ENCODE measurements around the gene LAMB1. TPM values are rescaled to one million over a fixed set of nuclear protein-coding genes. Genes with fewer than 3 reads are reported as not detected.

LAMB1 gene
- total RNA-seq, 1 experiment from 2014 or later = 431 TPM

DNA sequence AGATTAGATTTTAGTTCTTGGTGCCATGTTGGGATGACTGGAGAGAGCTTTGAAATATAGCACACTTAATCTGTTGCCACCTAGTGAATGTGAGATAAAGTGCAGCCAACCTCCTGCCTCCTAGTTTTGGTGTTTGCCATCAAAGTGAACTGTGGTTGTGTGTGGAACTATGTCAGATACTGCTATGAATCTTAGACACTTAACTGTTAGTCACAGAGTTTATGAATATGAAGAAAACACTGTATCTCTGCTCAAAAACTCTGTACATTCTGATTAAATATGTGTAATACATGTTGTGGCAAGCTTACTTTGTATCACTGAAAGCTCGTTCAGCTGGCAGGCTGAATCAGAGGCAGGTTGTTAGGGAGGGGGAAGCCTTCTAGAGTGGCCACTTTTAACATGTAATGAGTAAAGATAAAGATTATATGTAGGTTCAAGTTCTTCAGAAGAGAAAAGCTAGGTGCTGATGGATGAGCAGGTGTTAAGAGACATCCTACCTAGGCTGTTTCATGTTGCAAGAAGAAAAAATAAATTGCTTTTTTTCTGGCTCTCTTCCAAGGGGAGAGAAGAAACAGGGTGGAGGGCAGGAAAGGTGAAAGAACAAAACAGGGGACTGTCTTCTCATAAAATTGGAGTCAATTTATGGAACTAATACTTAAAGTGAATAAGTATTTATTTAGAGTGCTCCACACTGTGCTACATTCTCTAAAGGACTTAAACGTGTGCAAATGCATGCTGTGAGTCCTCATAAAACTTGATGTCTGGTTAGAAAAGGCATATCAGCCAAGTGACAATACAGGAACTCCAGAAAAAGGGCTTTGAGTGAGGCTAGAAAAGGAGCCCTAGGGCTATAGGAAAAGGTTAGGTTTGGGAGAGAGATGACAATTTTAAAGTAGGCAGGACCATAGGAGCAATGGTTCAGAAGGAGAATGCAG is 14.1 kb upstream of the LAMB1 start:
- H3K27ac Mint-ChIP-seq (ENCODE audit: unreplicated experiment) = peak overlapping the region; percentile 6
- no TSS peak for BruUV-seq (replicated peaks)
- peaks cover 5% of the 10 kb centered on the region for H3K36me3 Mint-ChIP-seq (ENCODE audit: insufficient read depth, unreplicated experiment)

DNA sequence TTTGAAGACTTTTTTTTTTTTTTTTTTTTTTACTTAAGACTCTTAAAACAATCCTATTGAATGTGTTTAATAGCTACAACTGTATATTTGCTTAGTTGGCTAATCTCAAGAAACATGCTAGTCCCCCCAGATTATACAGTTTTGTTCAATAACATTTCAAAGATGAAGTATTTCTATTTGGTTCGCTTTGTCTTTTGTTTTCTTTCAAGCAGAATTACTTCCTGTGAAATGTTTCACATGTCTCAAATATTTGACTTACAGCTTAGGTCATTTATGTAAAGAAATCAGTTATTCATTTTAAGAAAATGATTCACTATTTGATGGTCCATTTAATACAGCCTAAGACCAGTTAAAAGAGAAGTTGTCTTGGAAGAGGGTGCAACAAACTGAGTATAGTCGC is 12.8 kb upstream of the LAMB1 start:
- POLR2A ChIA-PET = interaction anchor here (0.7 to 1.1 kb wide), 4 partner anchors 10 to 121 kb away, joined by 4 to 13 read pairs (median 6); partner anchors contain the start of gene LAMB1

More for the DNA sequence above, 14.1 kb upstream of the LAMB1 start:
- no peaks in the 10 kb centered on the region for H3K9me3 ChIP-seq
- H3K36me3 ChIP-seq (ENCODE audit: control insufficient read depth, insufficient read depth, low read length) = no peaks in the 10 kb centered on the region
- Mint-ChIP-seq H3K27me3 (ENCODE audit: insufficient read depth, unreplicated experiment) (no peaks in the 10 kb centered on the region), H3K9me3 (ENCODE audit: unreplicated experiment) (no peaks in the 10 kb centered on the region), H3K4me1 (ENCODE audit: low read depth, unreplicated experiment) (peaks cover 29% of the 10 kb centered on the region), H3K4me3 (ENCODE audit: unreplicated experiment) (no peak overlapping the region)
- DNase-seq = peak in 1 of 2 experiments; percentile 38
- no peaks in the 10 kb centered on the region for H3K27me3 ChIP-seq (replicated peaks; ENCODE audit: control insufficient read depth, insufficient read depth, low read length)
- H3K4me1 ChIP-seq = peaks cover 57% of the 10 kb centered on the region
- TF ChIP-seq, protein P1, sequence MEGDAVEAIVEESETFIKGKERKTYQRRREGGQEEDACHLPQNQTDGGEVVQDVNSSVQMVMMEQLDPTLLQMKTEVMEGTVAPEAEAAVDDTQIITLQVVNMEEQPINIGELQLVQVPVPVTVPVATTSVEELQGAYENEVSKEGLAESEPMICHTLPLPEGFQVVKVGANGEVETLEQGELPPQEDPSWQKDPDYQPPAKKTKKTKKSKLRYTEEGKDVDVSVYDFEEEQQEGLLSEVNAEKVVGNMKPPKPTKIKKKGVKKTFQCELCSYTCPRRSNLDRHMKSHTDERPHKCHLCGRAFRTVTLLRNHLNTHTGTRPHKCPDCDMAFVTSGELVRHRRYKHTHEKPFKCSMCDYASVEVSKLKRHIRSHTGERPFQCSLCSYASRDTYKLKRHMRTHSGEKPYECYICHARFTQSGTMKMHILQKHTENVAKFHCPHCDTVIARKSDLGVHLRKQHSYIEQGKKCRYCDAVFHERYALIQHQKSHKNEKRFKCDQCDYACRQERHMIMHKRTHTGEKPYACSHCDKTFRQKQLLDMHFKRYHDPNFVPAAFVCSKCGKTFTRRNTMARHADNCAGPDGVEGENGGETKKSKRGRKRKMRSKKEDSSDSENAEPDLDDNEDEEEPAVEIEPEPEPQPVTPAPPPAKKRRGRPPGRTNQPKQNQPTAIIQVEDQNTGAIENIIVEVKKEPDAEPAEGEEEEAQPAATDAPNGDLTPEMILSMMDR (IDR thresholded peaks at IDR 0.05; ENCODE audit: insufficient read depth in 1 of 2, low read depth in 1 of 2, low read length in 1 of 2, severe bottlenecking in 1 of 2, unreplicated experiment in 1 of 2) = peak; percentile 54 to 55
- ChIA-PET CTCF (interaction anchor here (0.6 to 1.3 kb wide), 12 partner anchors 12 to 97 kb away, joined by 3 to 11 read pairs (median 4); partner anchors contain the start of gene LAMB1), POLR2A (interaction anchor here (1.0 kb wide), 1 partner anchor 14 kb away, joined by 3 read pairs; no protein-coding TSS in a partner anchor)
- no peak overlapping the region for H3K4me3 ChIP-seq (ENCODE audit: low read depth, low read length)
- intact Hi-C loops (cut with micrococcal nuclease; ENCODE audit: unreplicated experiment) = loop anchor here (2.0 to 10.0 kb wide), 4 partner anchors 14 to 508 kb away; partner anchors contain the start of genes LAMB1 and PNPLA8

More for the DNA sequence above, 12.8 kb upstream of the LAMB1 start:
- Mint-ChIP-seq H3K36me3 (ENCODE audit: insufficient read depth, unreplicated experiment) (peaks cover 5% of the 10 kb centered on the region), H3K27me3 (ENCODE audit: insufficient read depth, unreplicated experiment) (no peaks in the 10 kb centered on the region), H3K4me1 (ENCODE audit: low read depth, unreplicated experiment) (peaks cover 32% of the 10 kb centered on the region), H3K4me3 (ENCODE audit: unreplicated experiment) (no peak overlapping the region), H3K27ac (ENCODE audit: unreplicated experiment) (no peak overlapping the region), H3K9me3 (ENCODE audit: unreplicated experiment) (no peaks in the 10 kb centered on the region)
- Histone ChIP-seq H3K27me3 (replicated peaks; ENCODE audit: control insufficient read depth, insufficient read depth, low read length) (no peaks in the 10 kb centered on the region), H3K9me3 (no peaks in the 10 kb centered on the region), H3K36me3 (ENCODE audit: control insufficient read depth, insufficient read depth, low read length) (no peaks in the 10 kb centered on the region), H3K4me3 (ENCODE audit: low read depth, low read length) (no peak overlapping the region), H3K4me1 (peaks cover 67% of the 10 kb centered on the region)
- intact Hi-C loops (cut with micrococcal nuclease; ENCODE audit: unreplicated experiment) = loop anchor here (1.0 to 10.0 kb wide), 6 partner anchors 13 to 509 kb away; partner anchors contain the start of genes LAMB1 and PNPLA8
- CTCF ChIA-PET = interaction anchor here (0.8 to 1.5 kb wide), 7 partner anchors 14 to 130 kb away, joined by 3 to 7 read pairs (median 6); no protein-coding TSS in a partner anchor
- TF ChIP-seq, protein P1 (IDR thresholded peaks at IDR 0.05; ENCODE audit: insufficient read depth in 1 of 2, low read depth in 1 of 2, low read length in 1 of 2, severe bottlenecking in 1 of 2, unreplicated experiment in 1 of 2) = no peak
- BruUV-seq (replicated peaks) = no TSS peak
- no peak for DNase-seq

All from Caco-2 (cell line).